ENCODE data around the gene SPATA32.

DNA sequence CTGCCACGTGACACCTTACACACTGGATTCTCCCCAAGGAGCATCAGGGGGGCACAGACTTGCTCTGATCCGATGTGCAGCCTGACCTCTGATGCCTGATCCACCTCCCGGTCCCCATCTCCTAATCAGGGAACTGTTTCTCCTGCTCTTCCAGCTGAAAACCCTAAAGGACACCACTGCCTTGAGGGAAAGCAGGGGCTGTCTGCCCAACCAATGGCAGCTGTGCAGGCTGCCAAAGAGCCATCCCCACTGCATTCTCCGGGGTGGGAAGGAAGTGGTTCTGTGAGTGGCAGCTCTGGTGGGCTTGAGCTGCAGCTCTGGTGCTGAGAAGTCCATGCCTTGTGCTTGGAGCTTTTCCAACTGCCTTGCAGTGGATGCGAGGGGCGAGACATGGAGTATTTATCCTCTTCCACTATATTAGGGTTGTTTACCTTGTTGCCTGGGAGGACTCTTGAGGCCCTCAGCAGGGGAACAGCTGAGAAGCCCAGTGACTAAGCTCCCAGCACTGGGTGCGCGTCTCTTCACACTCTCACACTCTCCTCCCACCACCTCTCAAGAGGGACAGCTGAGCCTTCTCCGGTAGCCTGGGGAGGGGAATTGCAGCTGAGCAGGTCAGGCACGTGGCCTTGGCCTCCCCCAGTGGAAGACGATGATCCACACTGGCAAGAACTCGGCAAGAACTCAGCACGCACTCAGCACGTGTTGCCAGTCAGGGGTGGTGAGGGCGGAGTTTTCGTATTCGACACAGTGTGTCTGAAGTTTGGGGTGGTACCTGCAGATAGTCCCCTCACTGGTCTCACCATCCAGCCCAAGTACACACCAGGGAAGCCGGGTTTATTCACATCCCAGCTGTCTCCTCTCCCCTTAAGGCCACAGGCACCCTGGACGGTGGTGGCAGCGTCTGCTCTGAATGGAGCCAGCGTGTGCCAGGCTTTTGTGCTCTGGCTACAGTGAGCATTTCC is 21.1 kb upstream of the SPATA32 start:
- TF ChIP-seq, protein P1, sequence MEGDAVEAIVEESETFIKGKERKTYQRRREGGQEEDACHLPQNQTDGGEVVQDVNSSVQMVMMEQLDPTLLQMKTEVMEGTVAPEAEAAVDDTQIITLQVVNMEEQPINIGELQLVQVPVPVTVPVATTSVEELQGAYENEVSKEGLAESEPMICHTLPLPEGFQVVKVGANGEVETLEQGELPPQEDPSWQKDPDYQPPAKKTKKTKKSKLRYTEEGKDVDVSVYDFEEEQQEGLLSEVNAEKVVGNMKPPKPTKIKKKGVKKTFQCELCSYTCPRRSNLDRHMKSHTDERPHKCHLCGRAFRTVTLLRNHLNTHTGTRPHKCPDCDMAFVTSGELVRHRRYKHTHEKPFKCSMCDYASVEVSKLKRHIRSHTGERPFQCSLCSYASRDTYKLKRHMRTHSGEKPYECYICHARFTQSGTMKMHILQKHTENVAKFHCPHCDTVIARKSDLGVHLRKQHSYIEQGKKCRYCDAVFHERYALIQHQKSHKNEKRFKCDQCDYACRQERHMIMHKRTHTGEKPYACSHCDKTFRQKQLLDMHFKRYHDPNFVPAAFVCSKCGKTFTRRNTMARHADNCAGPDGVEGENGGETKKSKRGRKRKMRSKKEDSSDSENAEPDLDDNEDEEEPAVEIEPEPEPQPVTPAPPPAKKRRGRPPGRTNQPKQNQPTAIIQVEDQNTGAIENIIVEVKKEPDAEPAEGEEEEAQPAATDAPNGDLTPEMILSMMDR (conservative IDR thresholded peaks at IDR 0.05), result no peak
- no peak for TF ChIP-seq EZH2 (IDR thresholded peaks at IDR 0.05; ENCODE audit: low read depth)

Measured in PC-9 (cell line).